22Rv1 (cell line): ENCODE results near the gene BEST2.

Experiments used
- ZFX ChIP-seq: fragments of 450-650 bp; IDR thresholded peaks from 2 replicates; pipeline ENCODE4 v1.6.1; 2017; ENCODE audit warnings: antibody characterized with exemption, borderline replicate concordance
- TF ChIP-seq, protein P1 (sequence below): fragments of 450-650 bp; IDR thresholded peaks from 2 replicates; pipeline ENCODE4 v1.5.1; 2017; ENCODE audit warnings: mild to moderate bottlenecking

DNA sequence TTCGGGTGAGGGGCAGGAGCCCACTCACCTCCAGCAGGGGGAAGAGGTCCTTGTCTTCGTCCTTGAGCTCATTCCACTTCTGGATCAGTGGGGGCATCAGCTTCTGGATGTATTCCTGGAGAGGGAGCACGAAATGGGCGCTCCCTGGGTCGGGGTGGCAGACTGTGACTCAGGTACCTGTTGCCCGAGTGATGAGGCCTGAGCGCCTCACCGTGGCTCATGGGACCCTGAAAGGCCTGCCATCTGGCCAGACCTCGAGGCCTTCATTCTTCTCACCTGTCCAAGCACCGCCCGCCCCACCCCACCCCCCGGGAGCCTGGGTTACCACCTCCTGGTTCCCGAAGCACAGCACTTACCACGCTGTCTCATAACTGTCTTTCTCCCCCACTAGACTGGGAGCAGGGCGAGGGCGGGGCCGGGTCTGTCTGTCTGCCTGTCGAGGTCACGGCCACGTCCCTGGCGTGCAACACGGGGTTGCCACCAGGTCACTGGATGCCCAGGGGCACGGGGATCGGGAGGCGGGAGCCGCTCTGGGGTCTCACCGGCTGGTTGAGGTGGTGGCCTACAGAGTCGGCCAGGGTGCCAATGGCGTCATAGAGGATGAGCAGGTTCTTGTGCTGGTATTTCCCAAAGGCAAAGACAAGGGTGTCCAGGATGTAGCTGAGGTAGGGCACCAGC, 45.8 kb upstream of the BEST2 start:
- no peak for TF ChIP-seq ZFX
- TF ChIP-seq, protein P1, sequence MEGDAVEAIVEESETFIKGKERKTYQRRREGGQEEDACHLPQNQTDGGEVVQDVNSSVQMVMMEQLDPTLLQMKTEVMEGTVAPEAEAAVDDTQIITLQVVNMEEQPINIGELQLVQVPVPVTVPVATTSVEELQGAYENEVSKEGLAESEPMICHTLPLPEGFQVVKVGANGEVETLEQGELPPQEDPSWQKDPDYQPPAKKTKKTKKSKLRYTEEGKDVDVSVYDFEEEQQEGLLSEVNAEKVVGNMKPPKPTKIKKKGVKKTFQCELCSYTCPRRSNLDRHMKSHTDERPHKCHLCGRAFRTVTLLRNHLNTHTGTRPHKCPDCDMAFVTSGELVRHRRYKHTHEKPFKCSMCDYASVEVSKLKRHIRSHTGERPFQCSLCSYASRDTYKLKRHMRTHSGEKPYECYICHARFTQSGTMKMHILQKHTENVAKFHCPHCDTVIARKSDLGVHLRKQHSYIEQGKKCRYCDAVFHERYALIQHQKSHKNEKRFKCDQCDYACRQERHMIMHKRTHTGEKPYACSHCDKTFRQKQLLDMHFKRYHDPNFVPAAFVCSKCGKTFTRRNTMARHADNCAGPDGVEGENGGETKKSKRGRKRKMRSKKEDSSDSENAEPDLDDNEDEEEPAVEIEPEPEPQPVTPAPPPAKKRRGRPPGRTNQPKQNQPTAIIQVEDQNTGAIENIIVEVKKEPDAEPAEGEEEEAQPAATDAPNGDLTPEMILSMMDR = no peak
